HepG2 (cell line): Measurements from ENCODE around the gene CTDSP1. TPM values are rescaled to one million over a fixed set of nuclear protein-coding genes. Genes with fewer than 3 reads are reported as not detected.
A peak's percentile ranks its signal among the peaks of the same experiment; 100 is the strongest.

Experiments
- CREBL2 ChIP-seq: sonication (generic); formaldehyde crosslinking; IDR thresholded peaks from 2 replicates; pipeline ENCODE4 v1.8.1; 2023; ENCODE audit warnings: missing genetic modification reagents, mild to moderate bottlenecking, borderline replicate concordance
- ERF ChIP-seq: IDR thresholded peaks from 2 replicates; pipeline ENCODE4 v1.6.1; 2018; ENCODE audit warnings: missing biosample characterization, missing genetic modification reagents
- ESRRA ChIP-seq: sonication (generic); formaldehyde crosslinking; IDR thresholded peaks from 2 replicates; pipeline ENCODE4 v1.5.1; 2020; ENCODE audit warnings: mild to moderate bottlenecking, low read depth, missing genetic modification reagents
- MAFF ChIP-seq: IDR thresholded peaks from 2 replicates; pipeline ENCODE4 v1.6.1; 2011; ENCODE audit warnings: low read depth, low read length, improper control_type of control experiment
- NCOA2 ChIP-seq: sonication (generic); formaldehyde crosslinking; IDR thresholded peaks from 2 replicates; pipeline ENCODE4 v1.8.0; 2022; ENCODE audit warnings: inconsistent platforms
- NFKBIZ ChIP-seq: IDR thresholded peaks from 2 replicates; pipeline ENCODE4 v1.6.1; 2018; ENCODE audit warnings: missing genetic modification reagents, missing compliant biosample characterization
- PITX1 ChIP-seq: sonication (generic); formaldehyde crosslinking; IDR thresholded peaks from 2 replicates; pipeline ENCODE4 v1.5.1; 2020; ENCODE audit warnings: mild to moderate bottlenecking, missing genetic modification reagents
- POLR2AphosphoS5 ChIP-seq: IDR thresholded peaks from 2 replicates; pipeline ENCODE4 v1.6.1; 2012; ENCODE audit warnings: low read depth, low read length
- SALL1 ChIP-seq: sonication (generic); formaldehyde crosslinking; IDR thresholded peaks from 2 replicates; pipeline ENCODE4 v1.8.0; 2022; ENCODE audit warnings: mild to moderate bottlenecking, missing genetic modification reagents
- SAP130 ChIP-seq: IDR thresholded peaks from 2 replicates; pipeline ENCODE4 v1.6.1; 2016; ENCODE audit warnings: low read depth
- SMAD3 ChIP-seq: sonication (generic); formaldehyde crosslinking; IDR thresholded peaks from 2 replicates; pipeline ENCODE4 v1.4.0; 2020; ENCODE audit warnings: missing genetic modification reagents
- ZFP91 ChIP-seq: sonication (generic); formaldehyde crosslinking; IDR thresholded peaks from 2 replicates; pipeline ENCODE4 v1.9.0; 2022; ENCODE audit warnings: missing genetic modification reagents, mild to moderate bottlenecking, borderline replicate concordance
- ZNF160 ChIP-seq: sonication (generic); formaldehyde crosslinking; IDR thresholded peaks from 2 replicates; pipeline ENCODE4 v1.8.0; 2022; ENCODE audit warnings: mild to moderate bottlenecking, inconsistent platforms, missing genetic modification reagents
- polyA plus RNA-seq, 8 experiments: library from polyadenylated mRNA; depleted of rRNA in 3 of 8; stranded (reverse) in 7 of 8; unstranded in 1 of 8; fragments of >200 nt; fragmentation: Illumina TruSeq in 4 of 8; extraction: Trizol in 4 of 8; gene quantifications; 2 replicates each; pipeline versions ENCODE4 v1.2.1 to v1.2.3, GENCODE V29; 2011 to 2016; ENCODE audit warnings: low read depth in 4 of 8, missing spikeins in 1 of 8, mixed read lengths in 1 of 8; ENCODE audit not compliant: insufficient read depth in 1 of 8
- total RNA-seq, 5 experiments: library from RNA; depleted of rRNA; stranded (reverse); fragments of >200 nt; fragmentation: Illumina TruSeq; extraction: Trizol; gene quantifications; 2 replicates each; pipeline ENCODE4 v1.2.3, GENCODE V29; 2016; ENCODE audit warnings: low read depth in 1 of 5
- TF ChIP-seq, protein P1 (sequence below): sonication (generic); formaldehyde crosslinking; IDR thresholded peaks from 2 replicates; pipeline ENCODE4 v1.4.0; 2020; ENCODE audit warnings: missing genetic modification reagents, mild to moderate bottlenecking, borderline replicate concordance
- TF ChIP-seq, protein P2 (sequence below), 2 experiments: sonication (generic) in 1 of 2; formaldehyde crosslinking in 1 of 2; IDR thresholded peaks; 2 replicates each; pipeline versions ENCODE4 v1.6.1 to v1.9.0; 2014 to 2022; ENCODE audit warnings: antibody characterized with exemption in 1 of 2, borderline replicate concordance in 1 of 2, inconsistent platforms in 1 of 2, low read depth in 1 of 2, missing genetic modification reagents in 1 of 2

CTDSP1 gene
- total and polyA plus RNA-seq, 2 of the 13 experiments (the other 11 are each of a cell fraction or from before 2014, with no cell fraction given), result 91.0 to 268 TPM

- TF ChIP-seq, protein P1, sequence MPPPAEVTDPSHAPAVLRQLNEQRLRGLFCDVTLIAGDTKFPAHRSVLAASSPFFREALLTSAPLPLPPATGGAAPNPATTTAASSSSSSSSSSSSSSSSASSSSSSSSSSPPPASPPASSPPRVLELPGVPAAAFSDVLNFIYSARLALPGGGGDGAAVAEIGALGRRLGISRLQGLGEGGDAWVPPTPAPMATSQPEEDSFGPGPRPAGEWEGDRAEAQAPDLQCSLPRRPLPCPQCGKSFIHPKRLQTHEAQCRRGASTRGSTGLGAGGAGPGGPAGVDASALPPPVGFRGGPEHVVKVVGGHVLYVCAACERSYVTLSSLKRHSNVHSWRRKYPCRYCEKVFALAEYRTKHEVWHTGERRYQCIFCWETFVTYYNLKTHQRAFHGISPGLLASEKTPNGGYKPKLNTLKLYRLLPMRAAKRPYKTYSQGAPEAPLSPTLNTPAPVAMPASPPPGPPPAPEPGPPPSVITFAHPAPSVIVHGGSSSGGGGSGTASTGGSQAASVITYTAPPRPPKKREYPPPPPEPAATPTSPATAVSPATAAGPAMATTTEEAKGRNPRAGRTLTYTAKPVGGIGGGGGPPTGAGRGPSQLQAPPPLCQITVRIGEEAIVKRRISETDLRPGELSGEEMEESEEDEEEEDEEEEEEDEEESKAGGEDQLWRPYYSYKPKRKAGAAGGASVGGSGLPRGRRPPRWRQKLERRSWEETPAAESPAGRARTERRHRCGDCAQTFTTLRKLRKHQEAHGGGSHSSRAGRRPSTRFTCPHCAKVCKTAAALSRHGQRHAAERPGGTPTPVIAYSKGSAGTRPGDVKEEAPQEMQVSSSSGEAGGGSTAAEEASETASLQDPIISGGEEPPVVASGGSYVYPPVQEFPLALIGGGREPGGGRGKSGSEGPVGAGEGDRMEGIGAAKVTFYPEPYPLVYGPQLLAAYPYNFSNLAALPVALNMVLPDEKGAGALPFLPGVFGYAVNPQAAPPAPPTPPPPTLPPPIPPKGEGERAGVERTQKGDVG (CRISPR knock-in tag), result peak; percentile 66; the same call in 1 of the 2 replicates
- TF ChIP-seq ZNF160 (CRISPR knock-in tag), result 0 out of 2 replicates have a peak, but pooled peaks have one; percentile 32
- peak; percentile 23; the same call in 1 of the 2 replicates for TF ChIP-seq PITX1
- peak; percentile 33 for TF ChIP-seq SALL1
- 0 out of 2 replicates have a peak, but pooled peaks have one; percentile 49 for TF ChIP-seq ESRRA (CRISPR knock-in tag)
- TF ChIP-seq, protein P2, sequence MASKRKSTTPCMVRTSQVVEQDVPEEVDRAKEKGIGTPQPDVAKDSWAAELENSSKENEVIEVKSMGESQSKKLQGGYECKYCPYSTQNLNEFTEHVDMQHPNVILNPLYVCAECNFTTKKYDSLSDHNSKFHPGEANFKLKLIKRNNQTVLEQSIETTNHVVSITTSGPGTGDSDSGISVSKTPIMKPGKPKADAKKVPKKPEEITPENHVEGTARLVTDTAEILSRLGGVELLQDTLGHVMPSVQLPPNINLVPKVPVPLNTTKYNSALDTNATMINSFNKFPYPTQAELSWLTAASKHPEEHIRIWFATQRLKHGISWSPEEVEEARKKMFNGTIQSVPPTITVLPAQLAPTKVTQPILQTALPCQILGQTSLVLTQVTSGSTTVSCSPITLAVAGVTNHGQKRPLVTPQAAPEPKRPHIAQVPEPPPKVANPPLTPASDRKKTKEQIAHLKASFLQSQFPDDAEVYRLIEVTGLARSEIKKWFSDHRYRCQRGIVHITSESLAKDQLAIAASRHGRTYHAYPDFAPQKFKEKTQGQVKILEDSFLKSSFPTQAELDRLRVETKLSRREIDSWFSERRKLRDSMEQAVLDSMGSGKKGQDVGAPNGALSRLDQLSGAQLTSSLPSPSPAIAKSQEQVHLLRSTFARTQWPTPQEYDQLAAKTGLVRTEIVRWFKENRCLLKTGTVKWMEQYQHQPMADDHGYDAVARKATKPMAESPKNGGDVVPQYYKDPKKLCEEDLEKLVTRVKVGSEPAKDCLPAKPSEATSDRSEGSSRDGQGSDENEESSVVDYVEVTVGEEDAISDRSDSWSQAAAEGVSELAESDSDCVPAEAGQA (IDR thresholded peaks at IDR 0.05; ENCODE audit: low read depth), result 0 out of 2 replicates have a peak, but pooled peaks have one; percentile 12
- TF ChIP-seq, protein P2 (CRISPR knock-in tag; IDR thresholded peaks at IDR 0.05; ENCODE audit: borderline replicate concordance), result no peak
- TF ChIP-seq CREBL2 (CRISPR knock-in tag), result no peak
- 0 out of 2 replicates have a peak, but pooled peaks have one; percentile 24 for TF ChIP-seq NFKBIZ (CRISPR knock-in tag)
- peak; percentile 70 for TF ChIP-seq NCOA2 (CRISPR knock-in tag)
- peak; percentile 38 for TF ChIP-seq POLR2AphosphoS5
- no peak for TF ChIP-seq MAFF
- TF ChIP-seq ZFP91 (CRISPR knock-in tag), result peak; percentile 47; the same call in 1 of the 2 replicates
- peak; percentile 62 for TF ChIP-seq SAP130 (CRISPR knock-in tag)
- TF ChIP-seq SMAD3 (CRISPR knock-in tag), result 0 out of 2 replicates have a peak, but pooled peaks have one; percentile 36
- 0 out of 2 replicates have a peak, but pooled peaks have one; percentile 48 for TF ChIP-seq ERF (CRISPR knock-in tag)
Measured at GRCh38 chr2:218354850-218355443, 44.7 kb upstream of the CTDSP1 start (continued).
